SK-N-MC (cell line): ENCODE results near the gene GASK1A.

Experiments
- EZH2 ChIP-seq: fragments of 200-600 bp; sonication (generic); IDR thresholded peaks from one replicate; pipeline ENCODE4 v1.6.1; 2017; ENCODE audit warnings: antibody characterized with exemption
- FOXP2 ChIP-seq: optimal IDR thresholded peaks from 2 replicates; pipeline ENCODE3; 2011; ENCODE audit warnings: mild to moderate bottlenecking, moderate library complexity; ENCODE audit not compliant: insufficient read depth; ENCODE audit errors: extremely low read length, control extremely low read depth
- POLR2AphosphoS5 ChIP-seq: IDR thresholded peaks from 2 replicates; pipeline ENCODE4 v1.6.1; 2012; ENCODE audit warnings: mild to moderate bottlenecking, low read depth, low read length, borderline replicate concordance

DNA sequence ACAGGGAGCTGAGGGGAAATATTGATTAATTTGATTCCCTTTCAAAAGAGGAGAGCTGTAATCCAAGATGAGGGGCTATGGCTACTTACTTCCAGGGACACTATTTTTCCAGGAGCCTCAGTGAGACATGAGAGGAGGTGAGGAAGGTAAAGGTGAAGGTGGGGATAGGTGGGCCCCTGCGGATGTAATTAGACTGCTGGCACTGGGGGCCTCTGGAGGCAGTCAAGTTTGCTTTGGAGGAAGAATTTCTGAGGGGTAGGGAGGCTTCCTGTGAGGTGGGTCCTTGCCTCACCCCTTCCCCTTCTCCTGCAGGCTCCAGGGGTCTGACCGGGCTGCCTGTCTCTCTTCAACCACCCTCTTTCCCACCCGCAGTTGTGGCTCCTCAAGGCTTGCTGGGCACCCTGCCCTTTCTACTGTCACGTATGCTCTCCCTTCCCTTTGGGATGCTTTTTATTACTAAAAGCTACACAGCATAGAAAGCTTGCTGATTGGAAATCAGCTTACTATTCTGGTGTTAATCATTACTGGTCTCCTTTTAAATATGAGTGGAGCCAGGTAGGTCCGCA is 22.5 kb downstream of the GASK1A start:
- TF ChIP-seq EZH2: no peak
- no peak for TF ChIP-seq POLR2AphosphoS5
- no peak for TF ChIP-seq FOXP2
